GM21447 (cell line): ENCODE measurements around the gene HERC4.
"Not testable (repeated sequence)": the region's sequence is repeated elsewhere in the genome, so short reads cannot be mapped to it uniquely, and the experiment has no call there.

Experiments
- ATAC-seq: cut with Tn5 transposase; IDR thresholded peaks from one replicate; pipeline ENCODE4 v1.9.1; 2021; ENCODE audit not compliant: unreplicated experiment

HERC4 gene

DNA sequence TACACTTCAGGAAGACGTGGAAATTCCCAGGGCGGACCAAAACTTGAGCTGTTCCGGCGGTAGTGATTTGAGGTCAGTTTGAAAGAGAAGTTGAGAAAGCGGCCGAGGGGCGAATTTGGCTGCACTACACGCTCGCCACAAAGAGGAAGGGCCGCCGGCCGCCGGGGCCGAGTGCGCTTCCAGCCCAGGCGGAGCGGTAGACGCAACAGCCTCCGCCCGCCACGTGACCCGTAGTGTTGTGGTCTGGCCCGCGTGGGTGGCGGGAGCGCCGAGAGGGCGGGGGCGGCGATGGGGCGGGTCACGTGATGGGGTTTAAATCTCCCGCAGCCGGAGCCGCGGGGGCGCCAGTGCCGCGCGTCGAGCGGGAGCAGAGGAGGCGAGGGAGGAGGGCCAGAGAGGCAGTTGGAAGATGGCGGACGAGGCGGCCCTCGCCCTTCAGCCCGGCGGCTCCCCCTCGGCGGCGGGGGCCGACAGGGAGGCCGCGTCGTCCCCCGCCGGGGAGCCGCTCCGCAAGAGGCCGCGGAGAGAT, 190.7 kb downstream of the HERC4 start, which contains the start of gene SIRT1:
TSS of gene SIRT1 (plus strand) at position 344 of the 529 bp plus-strand sequence. CDS start at position 410, 66 bp downstream.
- ATAC-seq, result peak; percentile 80

DNA sequence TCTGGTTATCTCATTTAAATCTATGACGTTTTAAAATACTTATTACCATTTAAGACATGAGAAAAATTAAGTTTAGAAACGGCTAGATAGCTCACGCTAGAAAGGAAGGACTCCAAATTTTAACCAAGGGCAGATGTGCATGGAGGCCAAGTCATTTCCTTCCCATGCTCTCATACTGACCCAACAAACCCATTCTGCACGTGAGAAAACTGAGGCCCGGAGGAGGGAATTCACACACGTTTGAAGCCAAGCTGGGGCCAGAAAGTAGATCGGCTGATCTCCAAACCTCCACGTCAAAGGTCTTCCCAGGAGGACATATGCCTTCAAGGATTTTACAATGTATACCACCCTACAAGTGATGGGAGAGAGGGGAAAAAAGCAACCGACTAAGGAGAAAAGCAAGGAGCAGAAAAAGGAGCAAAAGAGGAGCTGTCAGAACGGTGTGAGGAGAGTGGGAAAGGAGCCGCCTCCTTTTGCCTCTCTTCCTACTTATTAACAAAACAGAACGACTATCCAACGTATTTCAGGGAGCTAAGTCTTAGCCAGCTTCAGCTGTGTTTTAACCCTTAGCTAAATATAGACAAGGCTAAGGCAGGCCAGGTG, 191.3 kb downstream of the HERC4 start:
- no peak for ATAC-seq

DNA sequence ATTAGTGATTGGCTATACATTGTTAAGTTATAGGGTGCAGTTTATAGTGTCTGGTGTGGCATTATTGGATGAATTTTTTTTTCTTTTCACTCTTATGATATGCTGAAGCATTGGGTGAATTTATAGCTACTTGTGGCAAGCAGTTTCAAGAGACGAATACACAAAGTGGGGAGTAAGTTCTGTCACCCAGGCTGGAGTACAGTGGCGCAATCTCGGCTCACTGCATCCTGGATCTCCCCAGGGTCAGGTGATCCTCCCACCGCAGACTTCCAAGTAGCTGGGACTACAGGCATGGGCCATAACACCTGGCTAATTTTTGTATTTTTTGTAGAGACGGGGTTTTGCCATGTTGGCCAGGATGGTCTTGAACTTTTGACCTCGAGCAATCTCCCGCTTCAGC, 196.9 kb downstream of the HERC4 start:
- ATAC-seq, result no peak

DNA sequence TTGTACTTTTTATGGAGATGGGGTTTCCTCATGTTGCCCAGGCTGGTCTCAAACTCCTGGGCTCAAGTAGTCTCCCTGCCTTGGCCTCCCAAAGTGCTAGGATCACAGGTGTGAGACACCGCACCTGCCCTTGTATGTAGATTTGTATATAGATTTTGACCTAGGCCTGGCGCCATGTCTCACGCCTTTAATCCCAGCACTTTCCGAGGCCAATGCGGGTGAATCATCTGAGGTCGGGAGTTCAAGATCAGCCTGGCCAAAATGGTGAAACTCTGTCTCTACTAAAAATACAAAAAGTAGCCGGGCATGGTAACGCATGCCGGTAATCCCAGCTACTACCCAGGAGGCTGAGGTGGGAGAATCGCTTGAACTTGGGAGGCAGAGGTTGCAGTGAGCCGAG, 197.7 kb downstream of the HERC4 start:
- ATAC-seq, result not testable (repeated sequence)

DNA sequence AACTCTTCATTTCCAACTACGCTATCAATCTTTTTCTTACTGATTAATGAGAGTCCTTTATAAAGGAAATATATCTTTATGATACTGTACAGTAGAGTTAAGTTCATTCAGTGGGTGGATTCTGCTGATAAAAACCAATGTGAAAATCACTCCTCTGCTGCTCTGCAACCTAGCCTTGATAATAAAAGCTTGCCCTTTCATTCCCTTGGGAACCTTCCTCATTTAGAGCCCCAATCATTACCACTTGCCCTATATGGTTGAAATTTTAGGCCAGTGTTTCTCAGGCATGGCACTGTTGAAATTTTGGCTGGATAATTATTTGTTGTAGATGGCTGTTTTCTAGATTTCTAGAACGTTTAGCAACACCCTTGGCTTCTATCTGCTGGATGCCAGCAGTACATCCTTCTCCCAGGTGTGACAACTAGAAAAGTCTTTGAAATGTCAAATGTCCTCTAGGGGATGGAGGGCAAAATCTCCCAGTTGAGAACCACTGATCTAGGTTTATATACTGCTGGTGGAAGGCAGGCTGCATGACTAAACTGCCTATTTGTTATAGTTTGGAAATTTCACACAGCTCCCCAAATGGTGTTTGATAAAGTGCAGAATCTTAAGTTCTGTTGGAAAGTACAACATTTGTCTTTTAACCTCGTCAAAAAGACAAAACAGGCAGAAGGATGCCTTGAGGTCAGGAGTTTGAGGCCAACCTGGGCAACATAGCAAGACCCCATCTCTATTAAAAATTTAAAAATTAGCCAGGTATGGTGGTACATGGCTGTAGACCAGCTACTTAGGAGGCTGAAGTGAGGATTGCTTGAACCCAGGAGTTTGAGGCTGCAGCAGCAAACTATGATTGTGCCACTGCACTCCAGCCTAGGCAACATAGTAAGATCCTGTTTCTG, 199.5 kb downstream of the HERC4 start:
- ATAC-seq, result no peak
